ENCODE results near the gene CYSTM1.
A peak's percentile ranks its signal among the peaks of the same experiment; 100 is the strongest.

CYSTM1 gene, protein sequence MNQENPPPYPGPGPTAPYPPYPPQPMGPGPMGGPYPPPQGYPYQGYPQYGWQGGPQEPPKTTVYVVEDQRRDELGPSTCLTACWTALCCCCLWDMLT

DNA sequence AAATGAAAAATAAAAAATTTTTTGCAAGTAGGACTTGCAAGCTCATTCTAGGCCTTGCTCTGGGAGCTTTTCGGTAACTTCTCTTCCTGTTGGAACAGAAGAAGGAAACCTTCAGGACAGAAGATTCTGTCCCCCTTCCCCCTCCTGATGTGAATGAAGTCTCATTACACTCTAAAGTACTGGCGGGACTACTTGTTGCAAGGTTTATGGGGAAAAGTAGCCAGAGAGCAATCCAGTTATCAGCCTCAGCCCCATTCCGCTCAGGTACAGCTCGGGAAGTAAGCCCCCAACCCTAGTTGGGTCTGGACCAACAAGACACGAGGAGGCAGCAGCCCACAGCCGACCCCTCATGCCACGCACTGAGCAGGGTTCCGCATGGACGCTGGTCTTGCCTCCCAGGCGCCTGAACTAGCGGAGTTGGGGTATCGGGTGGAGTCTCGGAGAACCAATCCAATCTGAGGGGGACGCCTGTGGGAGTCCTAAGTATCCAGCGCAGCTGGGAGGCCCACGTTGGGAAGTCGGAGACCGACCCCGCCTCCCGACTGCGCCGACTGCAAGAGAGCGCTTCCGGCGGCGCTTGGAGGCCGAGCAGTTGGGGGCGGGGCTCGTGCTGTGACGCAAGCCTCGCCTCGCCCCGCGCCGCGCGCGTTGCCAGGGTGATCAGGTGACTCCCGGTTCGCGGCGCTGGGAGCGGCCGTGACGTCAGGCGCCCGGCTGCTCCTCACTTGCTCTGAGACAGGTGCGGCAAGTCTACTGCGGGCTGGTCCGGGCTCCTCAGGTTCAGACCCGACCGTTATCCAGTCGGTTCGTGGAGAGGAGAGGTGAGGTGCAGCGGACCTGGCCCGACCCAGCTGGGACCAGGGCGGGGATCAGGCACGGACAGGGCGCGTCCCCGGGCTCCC, at the start of gene CYSTM1:
Gene CYSTM1, plus strand, starts transcription at position 724 of the 902 bp plus-strand sequence. CDS start 19,278 bp downstream, outside the sequence.
- DNase-seq, result peak; percentile 90 to 93

DNA sequence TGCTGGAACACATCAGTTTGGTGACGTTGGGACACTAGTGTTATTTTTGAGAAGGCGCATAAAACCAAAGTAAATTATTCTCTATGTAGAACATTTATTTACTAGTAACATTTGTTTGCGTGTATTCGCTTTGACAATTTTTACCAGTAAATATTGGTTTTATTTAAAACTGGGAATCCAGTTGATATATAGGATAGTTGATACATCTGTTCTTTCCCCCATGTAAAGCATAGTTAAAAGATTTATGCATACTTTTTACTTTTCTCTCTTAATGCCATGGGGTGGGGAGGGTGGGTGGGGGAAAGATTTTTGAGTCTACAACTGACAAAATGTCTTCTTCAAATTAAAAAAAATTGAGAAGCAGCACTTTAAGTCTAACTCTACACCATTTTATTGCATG, 49.4 kb upstream of the CYSTM1 start, which contains the start of gene IGIP:
Gene IGIP, plus strand, starts transcription at position 301 of the 400 bp plus-strand sequence. CDS start 2,540 bp downstream, outside the sequence.
- no peak for DNase-seq

DNA sequence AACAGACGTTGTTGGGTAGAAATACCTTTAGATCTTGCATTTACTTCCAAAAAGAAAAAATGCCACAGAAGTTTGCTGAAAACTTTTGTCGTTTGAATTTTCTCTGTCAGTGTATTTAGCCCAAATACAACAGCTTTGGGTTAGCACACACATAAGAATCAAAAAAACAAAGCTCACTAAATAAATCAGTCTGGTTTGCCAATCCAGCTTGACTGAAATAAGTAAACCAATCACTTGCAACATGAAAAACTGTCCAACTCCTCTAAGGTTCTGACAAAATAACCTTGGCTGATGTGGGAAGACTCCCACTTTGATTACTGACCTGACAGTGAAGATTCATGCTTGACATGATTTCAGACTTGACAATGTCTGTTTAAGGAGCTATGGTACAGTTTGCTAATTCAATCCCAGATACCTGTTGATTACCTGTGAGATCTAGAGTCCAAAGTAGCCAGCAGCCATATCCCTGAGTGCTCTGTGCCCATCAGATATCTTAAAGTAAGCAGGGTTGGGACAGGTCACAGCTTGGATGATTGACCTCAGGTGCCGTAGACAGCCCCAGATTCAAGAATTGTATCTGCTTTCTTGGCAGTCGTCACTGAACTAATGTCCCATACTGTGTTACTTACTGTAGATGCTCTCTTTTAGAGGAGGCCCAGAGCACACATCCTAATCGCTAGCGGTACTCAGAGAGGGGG, 48.5 kb upstream of the CYSTM1 start:
- DNase-seq, result no peak

DNA sequence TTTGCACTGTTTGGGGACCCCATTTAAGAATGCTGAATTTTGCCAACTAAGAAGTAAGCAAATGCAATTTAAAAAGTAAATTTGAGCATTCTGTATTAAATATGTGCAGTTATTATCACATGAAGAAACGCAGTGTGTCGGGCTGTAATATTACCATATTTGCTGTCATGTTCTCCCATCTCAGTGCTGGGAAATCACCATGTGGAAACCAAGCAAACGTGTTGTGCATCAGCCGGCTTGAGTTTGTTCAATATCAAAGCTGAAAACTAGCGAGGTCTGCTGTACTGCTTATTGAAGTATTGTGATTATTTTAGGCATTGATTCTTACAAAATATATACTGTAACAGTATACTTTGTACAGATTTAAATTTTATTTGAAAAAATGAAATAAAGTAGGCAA, 46.6 kb upstream of the CYSTM1 start:
- DNase-seq, result no peak

DNA sequence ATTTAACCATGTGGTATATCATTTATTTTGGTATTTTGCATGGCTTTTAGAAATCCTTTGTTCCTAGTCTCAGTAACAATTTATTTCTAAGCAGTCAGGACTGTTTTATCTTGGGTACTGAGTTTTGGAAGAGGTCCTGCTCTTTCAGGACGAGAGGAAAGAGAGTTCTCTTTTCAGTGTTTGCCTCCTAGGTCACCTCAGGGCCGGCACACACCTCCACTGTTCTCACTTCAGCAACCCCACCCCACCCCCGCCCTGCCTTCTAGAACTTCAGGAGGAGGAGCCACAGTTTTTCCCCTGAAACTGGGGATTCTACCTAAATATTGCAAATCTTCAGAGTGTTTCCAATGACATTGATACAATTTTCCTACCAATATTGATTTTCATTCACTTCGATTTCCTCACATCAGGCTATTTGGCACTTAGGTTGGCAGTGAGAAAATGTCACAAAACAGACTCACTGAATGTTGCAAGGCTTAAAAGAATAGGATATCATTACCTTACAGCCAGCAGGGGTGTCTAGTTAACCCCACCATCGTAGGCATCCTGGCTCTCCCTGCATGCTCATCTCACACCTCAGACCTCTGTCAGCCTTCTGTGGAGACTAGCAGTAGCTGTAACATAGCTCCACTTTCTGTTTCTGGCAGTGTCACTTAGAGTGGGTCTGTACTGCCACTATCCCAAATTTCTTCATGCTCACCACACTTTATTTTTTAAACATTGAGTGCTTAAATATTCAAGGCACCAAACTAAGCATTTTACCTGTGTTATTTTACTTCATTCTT, 43.8 kb upstream of the CYSTM1 start:
- DNase-seq, result no peak

DNA sequence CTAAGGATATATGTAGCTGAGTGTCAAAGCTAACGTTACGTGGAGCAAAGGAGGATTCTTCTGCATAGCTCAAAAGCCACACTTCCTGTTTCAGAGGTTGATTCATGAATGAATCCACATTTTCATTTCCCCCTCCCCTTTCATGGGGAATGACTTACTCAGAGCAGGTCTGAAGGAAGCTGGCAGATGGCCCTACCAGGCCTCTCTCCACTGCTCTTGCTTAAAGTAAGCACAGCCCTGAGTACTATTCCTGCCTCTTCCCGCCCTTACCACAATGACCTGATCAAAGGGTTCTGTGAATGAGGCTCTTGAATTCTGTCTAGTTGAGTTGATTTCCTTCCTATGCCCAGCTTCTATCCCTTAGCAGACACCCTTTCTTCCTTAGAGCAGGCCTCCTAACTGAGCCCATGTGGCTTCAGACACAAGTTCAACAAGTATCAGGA, 43.0 kb upstream of the CYSTM1 start:
- peak; percentile 37 to 65 for DNase-seq

DNA sequence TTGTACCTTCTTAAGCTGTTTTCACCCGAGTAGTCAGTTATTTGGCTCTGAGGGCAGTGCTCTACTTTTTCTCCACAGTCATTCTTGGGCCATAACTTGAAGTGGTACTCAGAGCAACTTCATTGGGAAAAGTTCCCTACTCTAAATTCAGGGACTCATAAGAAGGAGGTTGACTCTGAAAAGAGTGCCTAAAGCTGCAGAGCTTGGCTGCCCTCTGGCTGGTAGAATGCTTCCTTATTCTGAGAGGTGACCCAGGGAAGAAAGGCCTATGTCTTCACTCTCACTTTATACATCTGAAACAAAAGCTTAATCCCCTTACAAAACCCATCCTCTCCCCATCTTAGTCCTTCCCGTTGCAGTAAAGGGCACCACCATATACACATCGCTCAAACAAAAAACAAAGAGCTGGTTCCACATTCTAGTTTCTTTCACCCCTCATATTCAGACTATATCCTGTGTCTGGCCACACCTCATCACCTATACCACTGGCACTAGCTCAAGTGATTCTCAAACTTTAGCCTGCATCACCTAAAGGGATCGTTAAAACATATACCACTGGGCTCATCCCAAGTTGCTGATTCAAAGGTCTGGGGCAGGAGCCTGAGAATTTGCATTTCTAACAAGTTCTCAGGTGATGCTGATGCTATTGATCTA, 41.3 kb upstream of the CYSTM1 start:
- DNase-seq, result no peak

DNA sequence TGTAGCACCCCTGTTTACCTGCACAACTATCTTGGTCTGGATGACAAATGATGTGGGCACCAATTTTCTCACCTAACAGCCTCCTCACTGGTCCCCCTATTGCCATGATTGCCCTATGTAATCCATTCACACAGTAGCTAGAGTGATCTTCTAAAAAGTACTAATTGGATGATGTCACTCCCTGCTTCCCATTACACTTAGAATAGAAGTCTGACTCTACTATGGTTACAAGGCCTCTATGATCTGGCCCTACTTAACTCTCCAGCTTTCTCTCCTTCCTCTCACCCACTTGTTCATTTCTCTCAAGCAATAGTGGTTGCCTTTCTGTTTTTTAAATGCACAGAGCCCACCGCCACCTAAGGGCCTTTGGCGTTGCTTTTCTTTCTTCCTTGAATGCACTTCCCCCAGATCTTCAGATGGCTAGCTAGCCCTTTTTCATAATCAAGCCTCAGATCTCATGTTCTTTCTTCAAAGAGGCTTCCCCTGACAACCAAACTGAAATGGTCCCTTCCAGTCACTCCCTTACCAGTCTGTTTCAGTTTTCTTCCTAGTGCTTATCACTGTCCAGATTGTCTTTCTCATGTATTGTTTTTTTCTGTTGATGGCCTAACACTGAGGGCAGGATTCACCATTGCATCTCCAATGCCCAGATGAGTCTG, 40.6 kb upstream of the CYSTM1 start:
- DNase-seq, result no peak

DNA sequence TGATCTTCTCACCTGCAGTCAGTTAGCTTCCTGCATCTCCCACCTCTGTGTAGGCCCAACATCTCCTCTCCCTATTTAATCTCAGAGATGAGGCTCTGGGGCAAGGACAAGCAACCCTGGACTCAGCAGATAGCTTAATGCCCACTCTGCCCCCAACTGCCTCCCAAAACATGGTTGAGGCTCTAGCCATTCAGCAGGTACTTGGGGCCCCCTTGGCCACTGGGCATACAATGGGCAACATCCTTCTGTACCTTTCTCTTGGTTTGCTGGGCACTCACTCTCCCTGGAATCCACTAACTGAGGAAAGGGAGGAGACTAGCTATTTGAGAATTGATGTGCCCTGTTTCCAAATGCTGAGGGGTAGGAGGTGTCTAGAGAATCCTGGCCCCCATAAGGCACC, 39.9 kb upstream of the CYSTM1 start:
- no peak for DNase-seq

DNA sequence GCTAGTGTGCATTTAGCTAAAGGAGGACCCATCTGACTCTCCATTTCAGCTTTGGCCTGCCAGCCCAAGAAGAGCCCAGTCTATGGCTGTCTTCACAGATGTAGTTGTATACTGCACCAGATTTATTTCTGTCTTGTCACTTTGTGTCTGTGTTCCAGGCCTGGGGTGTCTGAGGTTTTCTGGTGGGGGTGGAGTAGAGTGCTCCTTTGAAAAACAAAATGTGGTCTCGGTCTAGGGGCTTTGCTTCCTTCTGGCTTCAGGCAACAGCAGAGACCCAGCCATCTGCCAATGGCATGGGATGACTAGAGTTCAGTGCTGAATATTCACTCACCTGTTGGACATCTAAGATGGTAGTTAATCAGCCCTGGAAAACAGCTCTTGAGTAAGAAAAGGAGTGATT, 38.4 kb upstream of the CYSTM1 start:
- no peak for DNase-seq

DNA sequence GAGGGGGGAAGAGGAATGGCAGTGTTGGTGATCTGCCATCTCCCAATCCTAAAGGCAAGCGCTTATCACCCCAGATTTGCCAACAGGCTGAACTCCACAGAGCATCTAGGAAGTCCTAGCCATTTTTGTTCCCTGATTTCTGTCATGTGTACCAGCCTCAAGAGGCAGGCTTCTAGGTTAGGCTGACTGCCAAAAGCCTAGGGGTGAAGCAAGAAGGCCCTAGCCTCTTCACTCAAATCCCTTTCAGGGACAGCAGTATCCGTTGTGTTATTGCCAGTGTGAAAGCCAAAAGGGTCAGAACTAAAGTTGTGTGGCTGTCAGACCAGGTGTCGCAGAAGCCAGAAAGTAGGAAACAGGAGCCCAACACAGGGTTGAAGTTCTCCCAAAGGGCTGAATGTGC, 34.6 kb upstream of the CYSTM1 start:
- DNase-seq, result no peak

DNA sequence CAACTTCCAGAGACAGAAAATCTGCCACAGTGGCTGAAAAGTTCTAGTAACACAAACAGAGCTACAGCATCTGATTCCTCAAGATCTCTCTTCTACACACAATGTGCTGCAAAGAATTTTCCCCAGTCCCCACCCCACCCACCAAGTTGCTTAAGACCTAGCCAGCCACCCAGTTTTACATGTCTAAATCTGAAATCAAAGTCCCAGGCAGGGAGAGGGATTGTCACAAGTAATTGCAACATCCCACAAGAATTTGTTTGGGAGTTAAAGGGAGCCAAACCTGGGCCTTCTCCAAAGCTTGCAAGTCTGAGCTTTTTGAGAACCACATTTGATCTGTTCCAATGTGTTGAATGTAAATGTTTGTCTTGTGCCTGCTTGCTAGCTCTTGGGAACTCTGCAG, 33.7 kb upstream of the CYSTM1 start:
- DNase-seq, result no peak

DNA sequence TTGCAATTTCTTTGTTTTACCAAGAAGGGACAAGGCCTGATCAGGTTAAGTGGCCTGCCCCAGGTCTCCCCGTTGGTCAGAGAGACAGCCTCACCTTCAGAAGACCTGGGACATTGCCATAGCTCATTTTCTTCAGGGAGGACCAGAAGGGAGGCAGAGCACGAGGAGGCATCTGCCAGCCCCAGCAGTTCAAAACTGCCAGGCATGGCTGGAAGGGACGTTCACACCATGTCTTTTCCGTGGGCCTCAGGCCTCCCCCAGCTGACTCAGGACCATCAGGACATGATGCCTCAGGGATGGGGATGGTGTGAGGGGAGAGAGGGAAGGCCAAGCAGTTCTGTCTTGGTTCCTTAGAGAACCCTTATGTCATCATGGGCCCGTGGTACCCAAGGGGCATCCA, 32.7 kb upstream of the CYSTM1 start:
- no peak for DNase-seq

DNA sequence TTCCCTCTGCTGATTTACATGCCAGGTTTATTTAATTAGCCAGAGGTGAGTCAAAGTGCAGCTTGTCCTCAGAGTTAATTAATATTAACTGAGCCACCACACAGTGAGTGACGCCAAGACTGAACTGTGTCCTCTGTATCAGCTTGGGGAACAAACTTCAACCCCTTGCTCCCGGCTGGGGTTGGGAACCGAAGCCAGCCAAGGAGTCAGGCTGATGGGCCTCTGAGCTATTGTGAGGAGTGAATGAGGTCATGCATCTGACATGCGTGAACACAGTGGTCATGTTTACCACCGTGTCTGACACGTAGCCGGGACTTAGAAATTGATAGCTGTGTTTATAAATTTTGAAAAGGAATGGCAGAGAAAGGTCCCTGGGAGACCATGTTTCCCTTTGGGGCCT, 32.1 kb upstream of the CYSTM1 start:
- DNase-seq, result no peak

DNA sequence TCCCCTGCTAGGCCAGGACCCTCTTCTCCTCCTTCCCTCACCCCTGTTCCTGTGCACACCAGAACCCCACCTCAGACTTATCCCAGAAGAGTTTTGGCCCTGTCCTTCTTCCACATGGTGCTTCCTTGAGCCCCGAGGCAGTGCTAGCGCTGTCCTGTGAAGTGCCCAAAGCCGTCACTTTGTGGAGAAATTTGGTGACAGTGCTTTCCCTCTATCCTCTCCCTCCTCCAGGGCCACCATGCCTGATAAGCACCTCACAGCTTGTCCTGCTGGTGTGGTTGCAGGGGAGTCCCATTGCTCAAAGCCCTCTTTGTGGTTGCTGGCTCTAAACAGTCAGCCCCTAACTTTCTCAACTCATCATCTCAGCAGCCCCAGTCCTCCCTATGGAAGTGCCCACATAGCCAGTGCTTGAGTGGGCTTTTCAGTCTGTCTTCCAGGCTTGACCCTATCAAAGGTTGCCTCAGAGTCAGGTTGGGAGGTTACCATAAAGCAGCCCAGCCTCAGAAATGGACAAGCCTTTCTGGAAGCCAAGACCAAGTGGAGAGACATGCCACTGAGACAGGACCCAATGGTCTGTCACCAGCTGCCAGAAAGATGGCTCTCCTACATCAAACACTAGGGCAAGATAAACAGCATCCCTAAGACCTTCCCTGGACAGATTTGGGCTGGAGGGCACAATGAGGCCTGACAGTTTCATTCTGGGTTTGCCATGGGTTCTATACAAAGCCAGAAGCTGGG, 31.3 kb upstream of the CYSTM1 start:
- DNase-seq, result no peak

DNA sequence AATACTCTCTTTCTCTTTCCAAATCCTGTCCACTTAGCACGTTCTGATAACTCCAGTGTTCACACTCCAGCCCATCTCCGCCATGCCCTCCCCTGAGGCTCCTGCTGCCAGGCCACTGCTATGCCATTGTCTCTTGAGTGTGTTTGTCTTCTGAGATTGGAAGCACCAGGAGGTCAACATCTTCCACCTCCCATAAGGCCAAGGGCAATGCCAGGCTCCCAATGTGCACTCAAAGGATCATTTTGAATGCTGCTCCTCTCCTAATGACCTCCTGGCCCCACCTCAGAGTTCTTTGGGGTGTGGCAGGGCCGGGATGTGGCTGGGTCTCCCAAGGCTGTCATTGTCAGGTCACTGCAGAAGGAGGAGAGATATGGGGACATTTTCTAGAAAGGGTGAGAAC, 29.7 kb upstream of the CYSTM1 start:
- no peak for DNase-seq

DNA sequence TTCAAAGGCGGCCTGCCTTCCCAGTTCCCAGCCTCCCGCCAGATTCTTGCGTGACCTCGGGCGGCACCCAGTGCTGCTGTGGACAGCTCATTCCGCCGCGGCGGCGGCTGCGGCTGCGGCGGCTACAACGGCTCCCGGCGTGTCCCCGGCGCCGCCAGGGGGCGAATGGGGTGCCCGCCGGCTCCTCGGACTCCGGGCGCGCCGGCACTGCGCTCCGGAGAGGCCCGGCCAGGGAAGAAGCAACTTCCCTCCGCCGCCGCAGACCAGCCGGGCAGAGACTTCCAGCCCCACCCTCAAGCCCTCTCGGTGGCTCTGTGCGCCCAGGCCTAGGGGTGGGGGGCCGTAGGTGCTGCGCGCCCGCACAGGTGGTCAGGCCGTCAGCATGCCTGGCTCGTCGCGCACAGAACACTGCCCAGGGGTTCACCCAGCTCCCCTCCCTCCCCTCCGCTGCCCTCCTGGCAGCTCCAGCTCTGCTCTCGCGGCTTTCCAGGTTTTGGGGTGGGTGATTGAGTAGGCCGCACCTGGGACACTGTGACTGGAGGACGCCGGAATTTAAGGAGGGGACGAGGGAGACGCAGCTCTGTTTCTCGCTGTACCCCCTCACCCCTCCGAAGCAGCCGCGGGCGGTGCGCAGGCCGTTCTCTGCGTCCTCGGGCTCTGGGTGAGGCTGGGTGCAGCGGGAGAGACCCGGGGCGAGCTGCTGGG, 29.0 kb upstream of the CYSTM1 start:
- peak; percentile 65 to 82 for DNase-seq

DNA sequence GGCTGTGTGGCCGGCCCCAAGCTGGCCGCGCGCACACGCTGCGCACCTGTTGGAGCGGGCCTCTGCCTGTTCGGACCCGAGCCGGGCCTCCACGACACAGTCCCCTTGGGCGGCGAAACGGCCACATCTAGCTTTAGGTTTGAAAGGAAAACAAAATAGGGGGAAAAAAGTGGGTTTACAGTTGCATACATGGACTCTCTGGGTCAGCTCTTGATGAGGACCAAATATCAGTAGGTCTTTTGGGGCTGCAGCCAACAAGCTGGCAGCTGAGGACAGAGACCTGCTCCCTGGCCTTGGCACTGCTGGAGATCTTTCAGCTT, 28.5 kb upstream of the CYSTM1 start:
- DNase-seq, result no peak

DNA sequence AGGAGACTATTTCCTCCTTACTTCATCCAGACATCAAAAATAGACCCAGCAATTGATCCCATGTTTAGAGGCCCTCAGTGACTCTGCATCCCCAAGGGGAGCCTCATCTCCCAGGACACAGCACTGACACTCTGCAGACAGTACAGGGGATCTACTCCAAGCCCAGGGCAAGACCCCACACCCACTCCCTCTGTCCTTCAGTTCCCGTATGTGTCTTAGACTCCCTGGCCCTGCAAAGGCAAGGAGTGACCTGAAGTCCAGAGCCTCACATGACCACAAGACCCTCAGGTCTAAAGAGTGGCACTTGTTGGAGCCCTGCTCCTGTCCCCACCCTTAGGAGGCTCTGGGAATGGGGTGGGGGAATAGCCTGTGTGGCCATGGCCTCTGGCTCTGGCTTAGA, 27.5 kb upstream of the CYSTM1 start:
- no peak for DNase-seq

DNA sequence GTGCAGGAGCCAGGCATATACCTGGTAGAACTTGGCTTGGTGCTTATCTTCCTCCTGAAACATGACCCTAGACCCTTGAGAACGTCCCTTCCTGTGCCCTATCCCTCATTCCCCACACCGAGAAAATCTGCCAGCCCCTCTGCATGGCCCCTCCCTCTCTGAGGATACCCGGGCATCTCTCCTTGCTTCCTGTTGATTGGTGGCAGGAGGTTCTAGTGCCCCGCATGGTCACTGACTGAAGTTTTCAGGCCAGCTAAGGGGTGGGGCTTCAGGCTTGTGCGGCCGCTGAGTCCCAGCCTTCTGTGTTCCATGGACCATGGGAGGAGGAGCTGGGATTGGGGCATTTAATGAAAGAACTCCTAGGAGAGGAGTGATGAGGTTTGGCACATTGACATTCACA, 26.5 kb upstream of the CYSTM1 start:
- no peak for DNase-seq

DNA sequence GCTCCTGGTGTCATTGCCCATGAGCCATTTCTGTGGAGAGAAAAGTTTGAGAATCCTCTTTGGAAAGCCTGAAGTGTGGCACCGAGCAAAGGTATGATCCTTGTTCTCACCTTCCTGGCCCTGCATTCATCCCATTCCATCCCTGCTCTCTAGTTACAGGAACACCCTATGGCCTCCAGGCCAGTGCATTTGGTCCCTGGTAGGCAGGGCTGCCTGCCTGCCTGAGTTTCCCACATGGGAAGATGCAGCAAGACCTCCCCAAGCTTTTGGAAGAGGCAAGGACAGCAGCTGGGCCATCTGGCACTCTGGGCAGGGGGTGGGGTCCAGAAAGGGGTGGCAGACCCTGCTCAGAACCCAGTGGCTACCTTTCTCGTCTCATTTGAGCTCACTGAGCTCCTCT, 24.8 kb upstream of the CYSTM1 start:
- DNase-seq, result no peak
